Hypothalamus (tissue), 51 donors: ENCODE data around the gene CELA2B.
"Not testable (repeated sequence)": the region's sequence is repeated elsewhere in the genome, so short reads cannot be mapped to it uniquely, and the experiment has no call there.

Source experiments
- DNase-seq, 51 donors: peaks; one replicate each; lab custom pipeline; 2025; lab: John Stamatoyannopoulos, UW

Gene CELA2B

GRCh38 chr1:15444468-15445389 is 31.2 kb upstream of the CELA2B start:
- DNase-seq, result no peak

- no peak for DNase-seq
Measured at GRCh38 chr1:15445390-15446122, 30.3 kb upstream of the CELA2B start.

- DNase-seq, result no peak
Measured at GRCh38 chr1:15446212-15446611, 29.7 kb upstream of the CELA2B start.

GRCh38 chr1:15448877-15449462 is 26.9 kb upstream of the CELA2B start:
- DNase-seq, result no peak

- DNase-seq, result no peak
Measured at GRCh38 chr1:15449567-15449966, 26.3 kb upstream of the CELA2B start.

GRCh38 chr1:15451014-15451722 is 24.7 kb upstream of the CELA2B start:
- no peak for DNase-seq

- no peak for DNase-seq
Measured at GRCh38 chr1:15452216-15452615, 23.7 kb upstream of the CELA2B start.

GRCh38 chr1:15452866-15453571 is 22.9 kb upstream of the CELA2B start:
- no peak for DNase-seq

GRCh38 chr1:15453734-15454133 is 22.2 kb upstream of the CELA2B start:
- no peak for DNase-seq

- no peak for DNase-seq
Measured at GRCh38 chr1:15454256-15454655, 21.6 kb upstream of the CELA2B start.

- DNase-seq, result no peak
Measured at GRCh38 chr1:15455522-15455921, 20.4 kb upstream of the CELA2B start.

GRCh38 chr1:15456313-15456954 is 19.5 kb upstream of the CELA2B start, which contains the start of gene CELA2A:
Gene CELA2A (plus strand): TSS chr1:15456732. CDS start chr1:15456754, 22 bp downstream.
- DNase-seq, result no peak

- no peak for DNase-seq
Measured at GRCh38 chr1:15457585-15457984, 18.3 kb upstream of the CELA2B start.

- not testable (repeated sequence) for DNase-seq
Measured at GRCh38 chr1:15458388-15458787, 17.5 kb upstream of the CELA2B start.

GRCh38 chr1:15459771-15460707 is 15.9 kb upstream of the CELA2B start:
- DNase-seq, result peak in 1 of 51 donors; percentile 2

- no peak for DNase-seq
Measured at GRCh38 chr1:15460708-15461095, 15.2 kb upstream of the CELA2B start.

GRCh38 chr1:15463064-15463800 is 12.7 kb upstream of the CELA2B start:
- not testable (repeated sequence) for DNase-seq

GRCh38 chr1:15463926-15464322 is 12.0 kb upstream of the CELA2B start:
- not testable (repeated sequence) for DNase-seq
